ENCODE measurements around the gene TENM4.

TENM4 gene

DNA sequence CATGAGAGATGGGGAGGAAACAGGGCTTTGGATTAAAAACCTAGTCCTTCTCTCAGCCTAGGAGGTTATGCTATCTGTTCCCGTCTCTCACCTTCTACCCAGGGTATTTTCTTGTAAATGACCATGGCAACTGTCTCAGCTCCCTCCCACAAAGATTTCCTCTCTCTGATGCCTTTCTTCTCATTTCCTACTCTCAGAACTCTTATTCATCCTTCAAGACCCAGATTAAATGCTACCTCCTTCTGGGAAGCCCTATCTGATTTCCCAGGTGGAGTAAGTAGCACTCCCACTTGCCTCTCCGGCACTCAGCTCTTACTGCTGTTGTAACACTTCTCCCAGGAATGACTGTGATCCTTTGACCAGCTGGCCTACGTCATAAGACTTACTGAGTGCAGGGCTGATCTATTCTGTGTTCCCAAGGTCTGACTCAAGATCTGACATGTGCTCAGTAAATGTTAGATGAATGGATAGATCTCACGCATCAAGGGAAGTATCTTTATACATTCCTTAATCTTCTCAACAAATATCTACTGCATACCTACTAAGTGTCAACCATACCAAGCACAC, 175.0 kb downstream of the TENM4 start (continued):
- TF ChIP-seq, protein P1, sequence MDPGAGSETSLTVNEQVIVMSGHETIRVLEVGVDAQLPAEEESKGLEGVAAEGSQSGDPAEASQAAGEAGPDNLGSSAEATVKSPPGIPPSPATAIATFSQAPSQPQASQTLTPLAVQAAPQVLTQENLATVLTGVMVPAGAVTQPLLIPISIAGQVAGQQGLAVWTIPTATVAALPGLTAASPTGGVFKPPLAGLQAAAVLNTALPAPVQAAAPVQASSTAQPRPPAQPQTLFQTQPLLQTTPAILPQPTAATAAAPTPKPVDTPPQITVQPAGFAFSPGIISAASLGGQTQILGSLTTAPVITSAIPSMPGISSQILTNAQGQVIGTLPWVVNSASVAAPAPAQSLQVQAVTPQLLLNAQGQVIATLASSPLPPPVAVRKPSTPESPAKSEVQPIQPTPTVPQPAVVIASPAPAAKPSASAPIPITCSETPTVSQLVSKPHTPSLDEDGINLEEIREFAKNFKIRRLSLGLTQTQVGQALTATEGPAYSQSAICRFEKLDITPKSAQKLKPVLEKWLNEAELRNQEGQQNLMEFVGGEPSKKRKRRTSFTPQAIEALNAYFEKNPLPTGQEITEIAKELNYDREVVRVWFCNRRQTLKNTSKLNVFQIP (CRISPR knock-in tag; IDR thresholded peaks at IDR 0.05; ENCODE audit: borderline replicate concordance, low read depth), result no peak
- no peak for TF ChIP-seq RARB (CRISPR knock-in tag; IDR thresholded peaks at IDR 0.05)
- TF ChIP-seq ZNF70 (CRISPR knock-in tag; IDR thresholded peaks at IDR 0.05), result no peak
- TF ChIP-seq, protein P2, sequence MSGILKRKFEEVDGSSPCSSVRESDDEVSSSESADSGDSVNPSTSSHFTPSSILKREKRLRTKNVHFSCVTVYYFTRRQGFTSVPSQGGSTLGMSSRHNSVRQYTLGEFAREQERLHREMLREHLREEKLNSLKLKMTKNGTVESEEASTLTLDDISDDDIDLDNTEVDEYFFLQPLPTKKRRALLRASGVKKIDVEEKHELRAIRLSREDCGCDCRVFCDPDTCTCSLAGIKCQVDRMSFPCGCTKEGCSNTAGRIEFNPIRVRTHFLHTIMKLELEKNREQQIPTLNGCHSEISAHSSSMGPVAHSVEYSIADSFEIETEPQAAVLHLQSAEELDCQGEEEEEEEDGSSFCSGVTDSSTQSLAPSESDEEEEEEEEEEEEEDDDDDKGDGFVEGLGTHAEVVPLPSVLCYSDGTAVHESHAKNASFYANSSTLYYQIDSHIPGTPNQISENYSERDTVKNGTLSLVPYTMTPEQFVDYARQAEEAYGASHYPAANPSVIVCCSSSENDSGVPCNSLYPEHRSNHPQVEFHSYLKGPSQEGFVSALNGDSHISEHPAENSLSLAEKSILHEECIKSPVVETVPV (CRISPR knock-in tag; IDR thresholded peaks at IDR 0.05), result no peak
- no peak for TF ChIP-seq ZC3H10 (CRISPR knock-in tag; IDR thresholded peaks at IDR 0.05)

DNA sequence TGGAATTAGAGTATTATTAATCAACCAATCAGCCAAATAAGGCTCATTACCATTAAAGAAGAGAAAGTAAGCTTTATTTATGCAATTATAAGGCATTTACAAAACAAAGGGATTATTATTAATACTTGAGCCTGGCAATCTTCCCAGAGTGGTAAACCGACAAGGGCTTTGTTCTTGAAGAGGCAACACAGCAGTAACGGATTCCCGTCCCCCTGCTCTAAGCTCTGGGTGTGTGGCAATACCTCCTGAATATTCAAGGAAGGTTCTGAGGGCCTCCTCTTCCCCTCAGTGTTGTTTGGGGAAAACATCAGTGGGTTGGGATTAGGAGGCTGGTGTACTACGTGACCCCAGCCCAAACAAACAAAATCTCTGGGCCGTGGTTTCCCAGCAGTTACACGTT, 176.5 kb downstream of the TENM4 start:
- no peak for TF ChIP-seq ZNF565 (CRISPR knock-in tag; conservative IDR thresholded peaks at IDR 0.05; ENCODE audit: low read depth)
- TF ChIP-seq RARB (CRISPR knock-in tag; IDR thresholded peaks at IDR 0.05), result no peak
- no peak for TF ChIP-seq ZFP30 (CRISPR knock-in tag; IDR thresholded peaks at IDR 0.05)
- no peak for TF ChIP-seq SNAI2 (CRISPR knock-in tag; IDR thresholded peaks at IDR 0.05)
- TF ChIP-seq TOX (CRISPR knock-in tag; IDR thresholded peaks at IDR 0.05; ENCODE audit: borderline replicate concordance), result no peak
- TF ChIP-seq, protein P2 (CRISPR knock-in tag; IDR thresholded peaks at IDR 0.05), result no peak
- TF ChIP-seq BACH2 (CRISPR knock-in tag; IDR thresholded peaks at IDR 0.05; ENCODE audit: borderline replicate concordance), result no peak
- no peak for TF ChIP-seq ARNTL (CRISPR knock-in tag; IDR thresholded peaks at IDR 0.05; ENCODE audit: borderline replicate concordance, low read depth)
- TF ChIP-seq ZNF8 (CRISPR knock-in tag; IDR thresholded peaks at IDR 0.05), result no peak
- TF ChIP-seq CSDC2 (CRISPR knock-in tag; IDR thresholded peaks at IDR 0.05), result no peak
- TF ChIP-seq ZFP3 (CRISPR knock-in tag; IDR thresholded peaks at IDR 0.05), result no peak
- TF ChIP-seq, protein P1 (CRISPR knock-in tag; IDR thresholded peaks at IDR 0.05; ENCODE audit: borderline replicate concordance, low read depth), result no peak
- TF ChIP-seq ZC3H10 (CRISPR knock-in tag; IDR thresholded peaks at IDR 0.05), result no peak
- TF ChIP-seq ISL1 (CRISPR knock-in tag; IDR thresholded peaks at IDR 0.05), result no peak
- no peak for TF ChIP-seq TCF4 (CRISPR knock-in tag; IDR thresholded peaks at IDR 0.05; ENCODE audit: borderline replicate concordance)
- no peak for TF ChIP-seq ZNF70 (CRISPR knock-in tag; IDR thresholded peaks at IDR 0.05)
- TF ChIP-seq, protein P3, sequence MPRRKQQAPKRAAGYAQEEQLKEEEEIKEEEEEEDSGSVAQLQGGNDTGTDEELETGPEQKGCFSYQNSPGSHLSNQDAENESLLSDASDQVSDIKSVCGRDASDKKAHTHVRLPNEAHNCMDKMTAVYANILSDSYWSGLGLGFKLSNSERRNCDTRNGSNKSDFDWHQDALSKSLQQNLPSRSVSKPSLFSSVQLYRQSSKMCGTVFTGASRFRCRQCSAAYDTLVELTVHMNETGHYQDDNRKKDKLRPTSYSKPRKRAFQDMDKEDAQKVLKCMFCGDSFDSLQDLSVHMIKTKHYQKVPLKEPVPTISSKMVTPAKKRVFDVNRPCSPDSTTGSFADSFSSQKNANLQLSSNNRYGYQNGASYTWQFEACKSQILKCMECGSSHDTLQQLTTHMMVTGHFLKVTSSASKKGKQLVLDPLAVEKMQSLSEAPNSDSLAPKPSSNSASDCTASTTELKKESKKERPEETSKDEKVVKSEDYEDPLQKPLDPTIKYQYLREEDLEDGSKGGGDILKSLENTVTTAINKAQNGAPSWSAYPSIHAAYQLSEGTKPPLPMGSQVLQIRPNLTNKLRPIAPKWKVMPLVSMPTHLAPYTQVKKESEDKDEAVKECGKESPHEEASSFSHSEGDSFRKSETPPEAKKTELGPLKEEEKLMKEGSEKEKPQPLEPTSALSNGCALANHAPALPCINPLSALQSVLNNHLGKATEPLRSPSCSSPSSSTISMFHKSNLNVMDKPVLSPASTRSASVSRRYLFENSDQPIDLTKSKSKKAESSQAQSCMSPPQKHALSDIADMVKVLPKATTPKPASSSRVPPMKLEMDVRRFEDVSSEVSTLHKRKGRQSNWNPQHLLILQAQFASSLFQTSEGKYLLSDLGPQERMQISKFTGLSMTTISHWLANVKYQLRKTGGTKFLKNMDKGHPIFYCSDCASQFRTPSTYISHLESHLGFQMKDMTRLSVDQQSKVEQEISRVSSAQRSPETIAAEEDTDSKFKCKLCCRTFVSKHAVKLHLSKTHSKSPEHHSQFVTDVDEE (CRISPR knock-in tag; IDR thresholded peaks at IDR 0.05), result no peak
- TF ChIP-seq ESRRG (CRISPR knock-in tag; IDR thresholded peaks at IDR 0.05), result no peak
- TF ChIP-seq, protein P4, sequence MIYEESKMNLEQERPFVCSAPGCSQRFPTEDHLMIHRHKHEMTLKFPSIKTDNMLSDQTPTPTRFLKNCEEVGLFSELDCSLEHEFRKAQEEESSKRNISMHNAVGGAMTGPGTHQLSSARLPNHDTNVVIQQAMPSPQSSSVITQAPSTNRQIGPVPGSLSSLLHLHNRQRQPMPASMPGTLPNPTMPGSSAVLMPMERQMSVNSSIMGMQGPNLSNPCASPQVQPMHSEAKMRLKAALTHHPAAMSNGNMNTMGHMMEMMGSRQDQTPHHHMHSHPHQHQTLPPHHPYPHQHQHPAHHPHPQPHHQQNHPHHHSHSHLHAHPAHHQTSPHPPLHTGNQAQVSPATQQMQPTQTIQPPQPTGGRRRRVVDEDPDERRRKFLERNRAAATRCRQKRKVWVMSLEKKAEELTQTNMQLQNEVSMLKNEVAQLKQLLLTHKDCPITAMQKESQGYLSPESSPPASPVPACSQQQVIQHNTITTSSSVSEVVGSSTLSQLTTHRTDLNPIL (CRISPR knock-in tag; IDR thresholded peaks at IDR 0.05; ENCODE audit: low read depth), result no peak
- TF ChIP-seq GLIS3 (CRISPR knock-in tag; IDR thresholded peaks at IDR 0.05), result no peak
- ATAC-seq, result no peak
